CD4-positive, alpha-beta T cell treated with Interleukin-4 for 1 hour (primary cell): ENCODE results near the gene WSB1.

Source experiments
- DNase-seq, 2 donors: peaks; one replicate each; pipeline ENCODE4 v3.0.0-alpha.2; 2020 to 2022

WSB1 gene

GRCh38 chr17:27340575-27340974 lies 46.7 kb downstream of the WSB1 start:
- no peak for DNase-seq

GRCh38 chr17:27341041-27341471 lies 47.1 kb downstream of the WSB1 start:
- no peak for DNase-seq

- no peak for DNase-seq
Measured at GRCh38 chr17:27342059-27342458, 48.1 kb downstream of the WSB1 start.

- DNase-seq = no peak
Measured at GRCh38 chr17:27343294-27343693, 49.4 kb downstream of the WSB1 start.

- DNase-seq = no peak
Measured at GRCh38 chr17:27343977-27344607, 50.2 kb downstream of the WSB1 start.

GRCh38 chr17:27345141-27345904 lies 51.4 kb downstream of the WSB1 start:
- no peak for DNase-seq

- DNase-seq = no peak
Measured at GRCh38 chr17:27346228-27346899, 52.5 kb downstream of the WSB1 start.

- DNase-seq = no peak
Measured at GRCh38 chr17:27348196-27348595, 54.3 kb downstream of the WSB1 start.

GRCh38 chr17:27349540-27350021 lies 55.7 kb downstream of the WSB1 start:
- no peak for DNase-seq

GRCh38 chr17:27351759-27352158 lies 57.8 kb downstream of the WSB1 start:
- no peak for DNase-seq

- DNase-seq = no peak
Measured at GRCh38 chr17:27352448-27353032, 58.6 kb downstream of the WSB1 start.

GRCh38 chr17:27353033-27353460 lies 59.1 kb downstream of the WSB1 start:
- no peak for DNase-seq

- DNase-seq = peak; percentile 90 to 92
Measured at GRCh38 chr17:27353461-27354050, 59.6 kb downstream of the WSB1 start.

GRCh38 chr17:27354051-27354490 lies 60.2 kb downstream of the WSB1 start:
- no peak for DNase-seq

- peak in 1 of 2 donors; percentile 24 for DNase-seq
Measured at GRCh38 chr17:27354491-27355081, 60.7 kb downstream of the WSB1 start.

- DNase-seq = no peak
Measured at GRCh38 chr17:27355419-27355818, 61.5 kb downstream of the WSB1 start.

GRCh38 chr17:27356091-27356705 lies 62.3 kb downstream of the WSB1 start:
- no peak for DNase-seq

- no peak for DNase-seq
Measured at GRCh38 chr17:27357236-27357635, 63.3 kb downstream of the WSB1 start.

GRCh38 chr17:27360507-27360906 lies 66.6 kb downstream of the WSB1 start:
- DNase-seq = no peak

- DNase-seq = no peak
Measured at GRCh38 chr17:27361695-27362094, 67.8 kb downstream of the WSB1 start.

- DNase-seq = no peak
Measured at GRCh38 chr17:27362503-27362902, 68.6 kb downstream of the WSB1 start.

GRCh38 chr17:27362909-27363308 lies 69.0 kb downstream of the WSB1 start:
- no peak for DNase-seq
